Measurements from ENCODE around the gene RUVBL2.

RUVBL2 gene

DNA sequence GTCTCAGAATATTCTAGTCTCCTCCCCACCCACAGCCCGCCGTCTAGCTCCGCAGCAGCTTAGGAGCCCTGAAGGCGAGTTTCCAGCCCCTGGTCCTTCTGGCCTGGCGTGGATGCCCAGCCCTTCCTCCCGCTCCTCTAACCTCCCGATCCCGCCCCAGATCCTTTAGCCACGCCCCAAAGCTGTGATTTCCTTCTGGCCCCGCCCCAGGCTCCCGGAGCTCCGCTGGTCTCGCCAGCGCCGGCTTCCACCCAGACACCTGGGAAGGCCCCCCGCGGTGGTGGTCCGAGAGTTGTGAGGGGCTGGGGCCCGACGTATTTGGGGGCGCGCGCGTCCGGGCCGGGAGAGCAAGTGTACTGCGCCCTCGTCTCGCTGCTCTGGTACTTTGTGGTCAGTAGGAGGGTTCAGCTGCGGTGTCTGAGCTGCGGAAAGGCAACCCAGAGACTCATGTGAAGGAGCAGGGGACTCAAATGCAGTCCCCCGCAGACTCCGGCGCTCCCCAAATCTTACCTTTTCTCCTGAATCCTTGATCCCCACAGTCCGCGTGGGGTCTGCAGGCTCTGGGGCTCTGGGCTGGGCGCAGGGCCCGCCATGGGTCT is 64.0 kb downstream of the RUVBL2 start, which contains the start of gene CGB7:
Gene CGB7 (minus strand): TSS at position 114 of the 599 bp plus-strand sequence. CDS start 2,374 bp downstream, outside the sequence.
- TF ChIP-seq, protein P1, sequence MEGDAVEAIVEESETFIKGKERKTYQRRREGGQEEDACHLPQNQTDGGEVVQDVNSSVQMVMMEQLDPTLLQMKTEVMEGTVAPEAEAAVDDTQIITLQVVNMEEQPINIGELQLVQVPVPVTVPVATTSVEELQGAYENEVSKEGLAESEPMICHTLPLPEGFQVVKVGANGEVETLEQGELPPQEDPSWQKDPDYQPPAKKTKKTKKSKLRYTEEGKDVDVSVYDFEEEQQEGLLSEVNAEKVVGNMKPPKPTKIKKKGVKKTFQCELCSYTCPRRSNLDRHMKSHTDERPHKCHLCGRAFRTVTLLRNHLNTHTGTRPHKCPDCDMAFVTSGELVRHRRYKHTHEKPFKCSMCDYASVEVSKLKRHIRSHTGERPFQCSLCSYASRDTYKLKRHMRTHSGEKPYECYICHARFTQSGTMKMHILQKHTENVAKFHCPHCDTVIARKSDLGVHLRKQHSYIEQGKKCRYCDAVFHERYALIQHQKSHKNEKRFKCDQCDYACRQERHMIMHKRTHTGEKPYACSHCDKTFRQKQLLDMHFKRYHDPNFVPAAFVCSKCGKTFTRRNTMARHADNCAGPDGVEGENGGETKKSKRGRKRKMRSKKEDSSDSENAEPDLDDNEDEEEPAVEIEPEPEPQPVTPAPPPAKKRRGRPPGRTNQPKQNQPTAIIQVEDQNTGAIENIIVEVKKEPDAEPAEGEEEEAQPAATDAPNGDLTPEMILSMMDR (IDR thresholded peaks at IDR 0.05; ENCODE audit: low read depth, low read length): no peak
- H3K4me3 ChIP-seq (ENCODE audit: low read depth, low read length): peak within 1 kb of the TSS; percentile 69

GRCh38 chr19:49058562-49058961 is 64.9 kb downstream of the RUVBL2 start:
- TF ChIP-seq, protein P1 (IDR thresholded peaks at IDR 0.05; ENCODE audit: low read depth, low read length): no peak
- no peak overlapping the region for H3K4me3 ChIP-seq (ENCODE audit: low read depth, low read length)

- H3K4me3 ChIP-seq (ENCODE audit: low read depth, low read length): no peak overlapping the region
- TF ChIP-seq, protein P1 (IDR thresholded peaks at IDR 0.05; ENCODE audit: low read depth, low read length): no peak
Observed at GRCh38 chr19:49059053-49059452, 65.4 kb downstream of the RUVBL2 start.

- H3K4me3 ChIP-seq (ENCODE audit: low read depth, low read length): no peak overlapping the region
- TF ChIP-seq, protein P1 (IDR thresholded peaks at IDR 0.05; ENCODE audit: low read depth, low read length): no peak
Observed at GRCh38 chr19:49061000-49061399, 67.3 kb downstream of the RUVBL2 start.

DNA sequence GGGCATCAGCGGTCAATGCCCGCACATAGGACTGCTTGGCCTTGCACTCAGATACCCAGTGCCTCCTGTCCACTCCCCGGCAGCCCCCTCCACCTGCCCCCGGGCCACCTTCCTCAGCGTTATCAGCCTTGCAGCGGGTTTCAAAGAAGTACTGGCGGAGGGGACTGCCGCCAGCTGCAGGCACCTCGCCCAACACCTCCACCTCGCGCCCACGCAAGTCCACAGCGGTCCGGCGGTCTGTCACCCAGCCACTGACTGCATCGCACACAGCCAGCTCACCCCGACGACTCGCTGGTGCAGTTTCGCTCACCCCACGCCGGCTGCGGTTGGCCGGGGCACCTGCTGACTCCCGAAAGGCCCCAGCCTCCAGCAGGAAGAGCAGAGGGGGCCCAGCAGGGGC is 67.8 kb downstream of the RUVBL2 start:
- H3K4me3 ChIP-seq (ENCODE audit: low read depth, low read length): no peak overlapping the region
- TF ChIP-seq, protein P1 (IDR thresholded peaks at IDR 0.05; ENCODE audit: low read depth, low read length): no peak

- H3K4me3 ChIP-seq (ENCODE audit: low read depth, low read length): peak overlapping the region; percentile 37
- TF ChIP-seq, protein P1 (IDR thresholded peaks at IDR 0.05; ENCODE audit: low read depth, low read length): no peak
Observed at GRCh38 chr19:49064029-49064629, 70.4 kb downstream of the RUVBL2 start.

All from WI38 (cell line).